HepG2 (cell line): ENCODE results near the gene PTS. TPM values are rescaled to one million over a fixed set of nuclear protein-coding genes. Genes with fewer than 3 reads are reported as not detected.

Experiments
- CEBPG ChIP-seq: IDR thresholded peaks from 2 replicates; pipeline ENCODE4 v1.6.1; 2016
- CHD4 ChIP-seq: fragments of 200-600 bp; sonication (generic); IDR thresholded peaks from 2 replicates; pipeline ENCODE4 v1.7.0; 2017; ENCODE audit warnings: mild to moderate bottlenecking, low read length, borderline replicate concordance
- FLYWCH1 ChIP-seq: sonication (generic); formaldehyde crosslinking; IDR thresholded peaks from 2 replicates; pipeline ENCODE4 v1.8.1; 2023; ENCODE audit warnings: mild to moderate bottlenecking, missing genetic modification reagents
- GTF2F1 ChIP-seq: fragments of 150-350 bp; IDR thresholded peaks from 2 replicates; pipeline ENCODE4 v1.6.1; 2014; ENCODE audit warnings: low read length
- HOXA5 ChIP-seq: sonication (generic); formaldehyde crosslinking; IDR thresholded peaks from 2 replicates; pipeline ENCODE4 v1.4.0; 2020; ENCODE audit warnings: missing genetic modification reagents
- IRX3 ChIP-seq: sonication (generic); formaldehyde crosslinking; IDR thresholded peaks from 2 replicates; pipeline ENCODE4 v1.8.1; 2023; ENCODE audit warnings: mild to moderate bottlenecking, low read depth, missing genetic modification reagents, borderline replicate concordance
- SMARCE1 ChIP-seq: fragments of 450-650 bp; IDR thresholded peaks from 2 replicates; pipeline ENCODE4 v1.6.1; 2017; ENCODE audit warnings: borderline replicate concordance
- U2AF2 ChIP-seq: fragments of 200-400 bp; formaldehyde crosslinking; IDR thresholded peaks from 2 replicates; pipeline ENCODE4 v1.6.1; 2017; ENCODE audit warnings: low read depth, mild to moderate bottlenecking, low read length
- ZNF253 ChIP-seq: sonication (generic); formaldehyde crosslinking; IDR thresholded peaks from 2 replicates; pipeline ENCODE4 v1.8.0; 2022; ENCODE audit warnings: mild to moderate bottlenecking, missing genetic modification reagents, borderline replicate concordance
- ZNF326 ChIP-seq: sonication (generic); formaldehyde crosslinking; IDR thresholded peaks from 2 replicates; pipeline ENCODE4 v1.4.0; 2020; ENCODE audit warnings: missing genetic modification reagents, borderline replicate concordance
- ZNF430 ChIP-seq: sonication (generic); formaldehyde crosslinking; IDR thresholded peaks from 2 replicates; pipeline ENCODE4 v1.9.0; 2021; ENCODE audit warnings: mild to moderate bottlenecking, missing genetic modification reagents
- ZNF562 ChIP-seq: sonication (generic); formaldehyde crosslinking; IDR thresholded peaks from 2 replicates; pipeline ENCODE4 v1.8.0; 2022; ENCODE audit warnings: missing genetic modification reagents, borderline replicate concordance
- ZZZ3 ChIP-seq: sonication (generic); formaldehyde crosslinking; IDR thresholded peaks from 2 replicates; pipeline ENCODE4 v1.4.0; 2020; ENCODE audit warnings: missing genetic modification reagents, mild to moderate bottlenecking, borderline replicate concordance
- polyA plus RNA-seq, 8 experiments: library from polyadenylated mRNA; depleted of rRNA in 3 of 8; stranded (reverse) in 7 of 8; unstranded in 1 of 8; fragments of >200 nt; fragmentation: Illumina TruSeq in 4 of 8; extraction: Trizol in 4 of 8; gene quantifications; 2 replicates each; pipeline versions ENCODE4 v1.2.1 to v1.2.3, GENCODE V29; 2011 to 2016; ENCODE audit warnings: low read depth in 4 of 8, missing spikeins in 1 of 8, mixed read lengths in 1 of 8; ENCODE audit not compliant: insufficient read depth in 1 of 8
- total RNA-seq, 5 experiments: library from RNA; depleted of rRNA; stranded (reverse); fragments of >200 nt; fragmentation: Illumina TruSeq; extraction: Trizol; gene quantifications; 2 replicates each; pipeline ENCODE4 v1.2.3, GENCODE V29; 2016; ENCODE audit warnings: low read depth in 1 of 5
- TF ChIP-seq, protein P1 (sequence below): sonication (generic); formaldehyde crosslinking; IDR thresholded peaks from 2 replicates; pipeline ENCODE4 v1.5.1; 2020; ENCODE audit warnings: mild to moderate bottlenecking, missing genetic modification reagents, borderline replicate concordance
- TF ChIP-seq, protein P2 (sequence below): sonication (generic); formaldehyde crosslinking; IDR thresholded peaks from 2 replicates; pipeline ENCODE4 v1.4.0; 2020; ENCODE audit warnings: mild to moderate bottlenecking, missing genetic modification reagents
- TF ChIP-seq, protein P3 (sequence below): sonication (generic); formaldehyde crosslinking; conservative IDR thresholded peaks from 2 replicates; pipeline ENCODE4 v1.8.0; 2022; ENCODE audit warnings: mild to moderate bottlenecking, moderate library complexity, missing genetic modification reagents
- TF ChIP-seq, protein P4 (sequence below): sonication (generic); formaldehyde crosslinking; IDR thresholded peaks from 2 replicates; pipeline ENCODE4 v1.8.1; 2022; ENCODE audit warnings: low read depth, mild to moderate bottlenecking, missing genetic modification reagents
- TF ChIP-seq, protein P5 (sequence below): sonication (generic); formaldehyde crosslinking; IDR thresholded peaks from 2 replicates; pipeline ENCODE4 v1.4.0; 2020; ENCODE audit warnings: missing genetic modification reagents

The PTS gene
- total and polyA plus RNA-seq, 2 of the 13 experiments (the other 11 are each of a cell fraction or from before 2014, with no cell fraction given): 33.6 to 49.3 TPM

DNA sequence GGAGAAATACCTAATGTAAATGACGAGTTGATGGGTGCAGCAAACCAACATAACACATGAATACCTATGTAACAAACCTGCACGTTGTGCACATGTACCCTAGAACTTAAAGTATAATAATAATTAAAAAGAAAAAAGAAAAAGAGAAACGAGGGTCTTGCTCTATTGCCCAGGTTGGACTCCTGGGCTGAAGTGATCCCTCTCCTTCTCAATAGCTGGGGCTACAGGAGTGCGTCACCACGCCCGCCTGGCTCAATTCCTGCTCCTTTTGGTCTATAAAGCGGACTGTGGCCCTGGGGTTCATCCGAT lies 521 bp upstream of the PTS start (continued):
- no peak for TF ChIP-seq GTF2F1
- TF ChIP-seq, protein P1, sequence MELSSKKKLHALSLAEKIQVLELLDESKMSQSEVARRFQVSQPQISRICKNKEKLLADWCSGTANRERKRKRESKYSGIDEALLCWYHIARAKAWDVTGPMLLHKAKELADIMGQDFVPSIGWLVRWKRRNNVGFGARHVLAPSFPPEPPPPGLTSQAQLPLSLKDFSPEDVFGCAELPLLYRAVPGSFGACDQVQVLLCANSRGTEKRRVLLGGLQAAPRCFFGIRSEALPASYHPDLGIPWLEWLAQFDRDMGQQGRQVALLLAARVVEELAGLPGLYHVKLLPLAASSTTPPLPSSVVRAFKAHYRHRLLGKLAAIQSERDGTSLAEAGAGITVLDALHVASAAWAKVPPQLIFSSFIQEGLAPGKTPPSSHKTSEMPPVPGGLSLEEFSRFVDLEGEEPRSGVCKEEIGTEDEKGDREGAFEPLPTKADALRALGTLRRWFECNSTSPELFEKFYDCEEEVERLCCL (CRISPR knock-in tag): no peak
- no peak for TF ChIP-seq SMARCE1
- no peak for TF ChIP-seq ZNF562 (CRISPR knock-in tag)
- TF ChIP-seq CHD4: no peak
- TF ChIP-seq FLYWCH1 (CRISPR knock-in tag): no peak
- TF ChIP-seq, protein P2, sequence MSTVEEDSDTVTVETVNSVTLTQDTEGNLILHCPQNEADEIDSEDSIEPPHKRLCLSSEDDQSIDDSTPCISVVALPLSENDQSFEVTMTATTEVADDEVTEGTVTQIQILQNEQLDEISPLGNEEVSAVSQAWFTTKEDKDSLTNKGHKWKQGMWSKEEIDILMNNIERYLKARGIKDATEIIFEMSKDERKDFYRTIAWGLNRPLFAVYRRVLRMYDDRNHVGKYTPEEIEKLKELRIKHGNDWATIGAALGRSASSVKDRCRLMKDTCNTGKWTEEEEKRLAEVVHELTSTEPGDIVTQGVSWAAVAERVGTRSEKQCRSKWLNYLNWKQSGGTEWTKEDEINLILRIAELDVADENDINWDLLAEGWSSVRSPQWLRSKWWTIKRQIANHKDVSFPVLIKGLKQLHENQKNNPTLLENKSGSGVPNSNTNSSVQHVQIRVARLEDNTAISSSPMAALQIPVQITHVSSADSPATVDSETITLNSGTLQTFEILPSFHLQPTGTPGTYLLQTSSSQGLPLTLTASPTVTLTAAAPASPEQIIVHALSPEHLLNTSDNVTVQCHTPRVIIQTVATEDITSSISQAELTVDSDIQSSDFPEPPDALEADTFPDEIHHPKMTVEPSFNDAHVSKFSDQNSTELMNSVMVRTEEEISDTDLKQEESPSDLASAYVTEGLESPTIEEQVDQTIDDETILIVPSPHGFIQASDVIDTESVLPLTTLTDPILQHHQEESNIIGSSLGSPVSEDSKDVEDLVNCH (CRISPR knock-in tag): no peak
- TF ChIP-seq IRX3 (CRISPR knock-in tag): no peak
- no peak for TF ChIP-seq ZZZ3
- TF ChIP-seq U2AF2: no peak
- TF ChIP-seq ZNF430: no peak
- TF ChIP-seq, protein P3, sequence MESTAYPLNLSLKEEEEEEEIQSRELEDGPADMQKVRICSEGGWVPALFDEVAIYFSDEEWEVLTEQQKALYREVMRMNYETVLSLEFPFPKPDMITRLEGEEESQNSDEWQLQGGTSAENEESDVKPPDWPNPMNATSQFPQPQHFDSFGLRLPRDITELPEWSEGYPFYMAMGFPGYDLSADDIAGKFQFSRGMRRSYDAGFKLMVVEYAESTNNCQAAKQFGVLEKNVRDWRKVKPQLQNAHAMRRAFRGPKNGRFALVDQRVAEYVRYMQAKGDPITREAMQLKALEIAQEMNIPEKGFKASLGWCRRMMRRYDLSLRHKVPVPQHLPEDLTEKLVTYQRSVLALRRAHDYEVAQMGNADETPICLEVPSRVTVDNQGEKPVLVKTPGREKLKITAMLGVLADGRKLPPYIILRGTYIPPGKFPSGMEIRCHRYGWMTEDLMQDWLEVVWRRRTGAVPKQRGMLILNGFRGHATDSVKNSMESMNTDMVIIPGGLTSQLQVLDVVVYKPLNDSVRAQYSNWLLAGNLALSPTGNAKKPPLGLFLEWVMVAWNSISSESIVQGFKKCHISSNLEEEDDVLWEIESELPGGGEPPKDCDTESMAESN (CRISPR knock-in tag): no peak
- no peak for TF ChIP-seq HOXA5 (CRISPR knock-in tag)
- TF ChIP-seq, protein P4, sequence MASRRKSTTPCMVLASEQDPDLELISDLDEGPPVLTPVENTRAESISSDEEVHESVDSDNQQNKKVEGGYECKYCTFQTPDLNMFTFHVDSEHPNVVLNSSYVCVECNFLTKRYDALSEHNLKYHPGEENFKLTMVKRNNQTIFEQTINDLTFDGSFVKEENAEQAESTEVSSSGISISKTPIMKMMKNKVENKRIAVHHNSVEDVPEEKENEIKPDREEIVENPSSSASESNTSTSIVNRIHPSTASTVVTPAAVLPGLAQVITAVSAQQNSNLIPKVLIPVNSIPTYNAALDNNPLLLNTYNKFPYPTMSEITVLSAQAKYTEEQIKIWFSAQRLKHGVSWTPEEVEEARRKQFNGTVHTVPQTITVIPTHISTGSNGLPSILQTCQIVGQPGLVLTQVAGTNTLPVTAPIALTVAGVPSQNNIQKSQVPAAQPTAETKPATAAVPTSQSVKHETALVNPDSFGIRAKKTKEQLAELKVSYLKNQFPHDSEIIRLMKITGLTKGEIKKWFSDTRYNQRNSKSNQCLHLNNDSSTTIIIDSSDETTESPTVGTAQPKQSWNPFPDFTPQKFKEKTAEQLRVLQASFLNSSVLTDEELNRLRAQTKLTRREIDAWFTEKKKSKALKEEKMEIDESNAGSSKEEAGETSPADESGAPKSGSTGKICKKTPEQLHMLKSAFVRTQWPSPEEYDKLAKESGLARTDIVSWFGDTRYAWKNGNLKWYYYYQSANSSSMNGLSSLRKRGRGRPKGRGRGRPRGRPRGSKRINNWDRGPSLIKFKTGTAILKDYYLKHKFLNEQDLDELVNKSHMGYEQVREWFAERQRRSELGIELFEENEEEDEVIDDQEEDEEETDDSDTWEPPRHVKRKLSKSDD (CRISPR knock-in tag): no peak
- TF ChIP-seq, protein P5, sequence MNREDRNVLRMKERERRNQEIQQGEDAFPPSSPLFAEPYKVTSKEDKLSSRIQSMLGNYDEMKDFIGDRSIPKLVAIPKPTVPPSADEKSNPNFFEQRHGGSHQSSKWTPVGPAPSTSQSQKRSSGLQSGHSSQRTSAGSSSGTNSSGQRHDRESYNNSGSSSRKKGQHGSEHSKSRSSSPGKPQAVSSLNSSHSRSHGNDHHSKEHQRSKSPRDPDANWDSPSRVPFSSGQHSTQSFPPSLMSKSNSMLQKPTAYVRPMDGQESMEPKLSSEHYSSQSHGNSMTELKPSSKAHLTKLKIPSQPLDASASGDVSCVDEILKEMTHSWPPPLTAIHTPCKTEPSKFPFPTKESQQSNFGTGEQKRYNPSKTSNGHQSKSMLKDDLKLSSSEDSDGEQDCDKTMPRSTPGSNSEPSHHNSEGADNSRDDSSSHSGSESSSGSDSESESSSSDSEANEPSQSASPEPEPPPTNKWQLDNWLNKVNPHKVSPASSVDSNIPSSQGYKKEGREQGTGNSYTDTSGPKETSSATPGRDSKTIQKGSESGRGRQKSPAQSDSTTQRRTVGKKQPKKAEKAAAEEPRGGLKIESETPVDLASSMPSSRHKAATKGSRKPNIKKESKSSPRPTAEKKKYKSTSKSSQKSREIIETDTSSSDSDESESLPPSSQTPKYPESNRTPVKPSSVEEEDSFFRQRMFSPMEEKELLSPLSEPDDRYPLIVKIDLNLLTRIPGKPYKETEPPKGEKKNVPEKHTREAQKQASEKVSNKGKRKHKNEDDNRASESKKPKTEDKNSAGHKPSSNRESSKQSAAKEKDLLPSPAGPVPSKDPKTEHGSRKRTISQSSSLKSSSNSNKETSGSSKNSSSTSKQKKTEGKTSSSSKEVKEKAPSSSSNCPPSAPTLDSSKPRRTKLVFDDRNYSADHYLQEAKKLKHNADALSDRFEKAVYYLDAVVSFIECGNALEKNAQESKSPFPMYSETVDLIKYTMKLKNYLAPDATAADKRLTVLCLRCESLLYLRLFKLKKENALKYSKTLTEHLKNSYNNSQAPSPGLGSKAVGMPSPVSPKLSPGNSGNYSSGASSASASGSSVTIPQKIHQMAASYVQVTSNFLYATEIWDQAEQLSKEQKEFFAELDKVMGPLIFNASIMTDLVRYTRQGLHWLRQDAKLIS (CRISPR knock-in tag): no peak
- TF ChIP-seq ZNF253 (CRISPR knock-in tag): no peak
- TF ChIP-seq ZNF326: no peak
- no peak for TF ChIP-seq CEBPG (CRISPR knock-in tag)
